Tibial nerve (tissue), 4 donors: ENCODE results near the gene UBE3D. TPM values are rescaled to one million over a fixed set of nuclear protein-coding genes. Genes with fewer than 3 reads are reported as not detected.

Experiments used
- DNase-seq, 2 donors: peaks; one replicate each; pipeline ENCODE4 v3.0.0-alpha.2; 2019; ENCODE audit warnings: low spot score in 2 of 2
- H3K27ac ChIP-seq, 4 donors: fragments of 200-600 bp; sonication (generic) in 3 of 4; one replicate each; pipeline ENCODE4 v1.5.1; 2017 to 2019; ENCODE audit warnings: mild to moderate bottlenecking in 1 of 4
- H3K27me3 ChIP-seq, 2 donors: fragments of 200-600 bp; sonication (generic) in 1 of 2; one replicate each; pipeline versions ENCODE4 v1.5.1 to v1.6.0; 2017 to 2019
- H3K36me3 ChIP-seq, 3 donors: fragments of 200-600 bp; sonication (generic); one replicate each; pipeline ENCODE4 v1.5.1; 2018 to 2019
- H3K4me1 ChIP-seq, 4 donors: fragments of 200-600 bp; sonication (generic) in 3 of 4; one replicate each; pipeline ENCODE4 v1.5.1; 2017 to 2019
- H3K4me3 ChIP-seq, 4 donors: fragments of 200-600 bp; sonication (generic) in 3 of 4; one replicate each; pipeline ENCODE4 v1.5.1; 2017 to 2019; ENCODE audit warnings: mild to moderate bottlenecking in 1 of 4, moderate library complexity in 1 of 4
- H3K9me3 ChIP-seq, 4 donors: fragments of 200-600 bp; sonication (generic) in 3 of 4; one replicate each; pipeline ENCODE4 v1.5.1; 2017 to 2019
- EP300 ChIP-seq, 2 donors: sonication (generic); formaldehyde crosslinking; IDR thresholded peaks; one replicate each; pipeline ENCODE4 v1.6.1; 2017; ENCODE audit warnings: antibody characterized with exemption in 2 of 2, mild to moderate bottlenecking in 1 of 2
- POLR2A ChIP-seq, 2 donors: fragments of 450-650 bp; IDR thresholded peaks; one replicate each; pipeline ENCODE4 v1.6.1; 2017; ENCODE audit warnings: antibody characterized with exemption in 2 of 2, mild to moderate bottlenecking in 2 of 2, moderate library complexity in 2 of 2
- WGBS, 2 donors: methylation state at CpG; one replicate each; pipeline ENCODE4 v1.1.5; 2018; 5-methylcytosine and 5-hydroxymethylcytosine counted together
- total RNA-seq, 4 donors: library from RNA; depleted of rRNA; stranded (reverse); fragments of >200 nt; gene quantifications; one replicate each; pipeline ENCODE4 v1.1.0, GENCODE V29; 2016
- TF ChIP-seq, protein P1 (sequence below), 5 experiments: fragments of 200-600 bp in 3 of 5; fragments of 450-650 bp in 2 of 5; sonication (generic) in 3 of 5; IDR thresholded peaks; one replicate each; pipeline ENCODE4 v1.5.1; 2016 to 2019; ENCODE audit warnings: antibody characterized with exemption in 5 of 5, mild to moderate bottlenecking in 3 of 5, moderate library complexity in 2 of 5

The UBE3D gene
- total RNA-seq, 4 donors from 2014 or later, result 6.3 to 21.9 (median 18.3) TPM

DNA sequence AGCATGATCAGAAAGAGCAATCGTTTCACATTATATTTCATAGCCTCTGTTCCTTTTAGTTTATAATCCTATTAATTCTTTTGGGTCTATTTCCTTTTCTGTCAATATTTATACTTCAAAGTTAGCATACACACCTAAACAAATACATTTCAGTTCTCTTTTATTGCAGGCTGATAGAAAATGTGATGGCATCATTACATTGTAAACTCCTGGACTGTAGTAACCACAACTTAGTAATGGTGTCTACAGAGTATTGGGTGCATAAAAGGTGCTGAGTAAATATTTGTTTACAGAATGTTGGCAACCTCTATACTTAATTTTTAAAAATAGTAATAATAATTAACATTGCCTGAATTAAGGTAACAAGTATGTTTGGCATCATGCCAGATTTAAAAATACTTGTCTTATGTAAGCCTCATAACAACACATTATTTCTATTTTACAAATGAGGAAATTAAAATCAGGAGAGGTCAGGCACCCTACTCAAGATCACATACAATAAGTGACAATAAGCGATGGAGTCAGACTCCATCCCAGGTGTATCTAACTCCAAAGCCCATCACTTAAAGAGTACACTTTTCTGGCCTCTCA is 195.0 kb downstream of the UBE3D start:
- TF ChIP-seq POLR2A (IDR thresholded peaks at IDR 0.05) (no peak), EP300 (IDR thresholded peaks at IDR 0.05) (no peak)
- TF ChIP-seq, protein P1, sequence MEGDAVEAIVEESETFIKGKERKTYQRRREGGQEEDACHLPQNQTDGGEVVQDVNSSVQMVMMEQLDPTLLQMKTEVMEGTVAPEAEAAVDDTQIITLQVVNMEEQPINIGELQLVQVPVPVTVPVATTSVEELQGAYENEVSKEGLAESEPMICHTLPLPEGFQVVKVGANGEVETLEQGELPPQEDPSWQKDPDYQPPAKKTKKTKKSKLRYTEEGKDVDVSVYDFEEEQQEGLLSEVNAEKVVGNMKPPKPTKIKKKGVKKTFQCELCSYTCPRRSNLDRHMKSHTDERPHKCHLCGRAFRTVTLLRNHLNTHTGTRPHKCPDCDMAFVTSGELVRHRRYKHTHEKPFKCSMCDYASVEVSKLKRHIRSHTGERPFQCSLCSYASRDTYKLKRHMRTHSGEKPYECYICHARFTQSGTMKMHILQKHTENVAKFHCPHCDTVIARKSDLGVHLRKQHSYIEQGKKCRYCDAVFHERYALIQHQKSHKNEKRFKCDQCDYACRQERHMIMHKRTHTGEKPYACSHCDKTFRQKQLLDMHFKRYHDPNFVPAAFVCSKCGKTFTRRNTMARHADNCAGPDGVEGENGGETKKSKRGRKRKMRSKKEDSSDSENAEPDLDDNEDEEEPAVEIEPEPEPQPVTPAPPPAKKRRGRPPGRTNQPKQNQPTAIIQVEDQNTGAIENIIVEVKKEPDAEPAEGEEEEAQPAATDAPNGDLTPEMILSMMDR (IDR thresholded peaks at IDR 0.05), result no peak
- H3K27me3 ChIP-seq, result no peaks in the 10 kb centered on the region
- DNase-seq, result no peak
- no peaks in the 10 kb centered on the region for H3K9me3 ChIP-seq
- H3K4me1 ChIP-seq, result no peaks in the 10 kb centered on the region
- H3K4me3 ChIP-seq, result no peak overlapping the region
- no peaks in the 10 kb centered on the region for H3K36me3 ChIP-seq
- 58 to 61% methylated on average over 2 of the region's 2 CpGs for WGBS, 2 donors
- no peak overlapping the region for H3K27ac ChIP-seq

DNA sequence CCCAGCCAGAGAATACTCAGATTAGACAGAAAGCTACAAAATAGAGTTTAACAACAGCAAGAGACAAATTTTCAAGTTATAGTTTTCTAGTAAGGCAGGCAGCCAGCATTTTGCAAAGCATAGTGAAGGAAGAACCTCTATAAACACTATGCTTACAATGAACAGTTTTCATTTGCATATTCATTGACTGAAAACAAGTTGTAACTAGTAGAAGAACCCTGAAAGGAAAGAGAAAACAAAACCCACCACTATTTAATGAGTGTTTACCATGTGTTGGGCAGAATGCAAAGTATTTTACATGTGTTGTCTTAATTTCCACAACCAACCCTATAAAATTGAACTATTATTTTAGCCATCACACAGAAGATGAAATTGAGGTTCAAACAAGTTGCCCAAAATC is 196.1 kb downstream of the UBE3D start:
- H3K27me3 ChIP-seq, result no peaks in the 10 kb centered on the region

DNA sequence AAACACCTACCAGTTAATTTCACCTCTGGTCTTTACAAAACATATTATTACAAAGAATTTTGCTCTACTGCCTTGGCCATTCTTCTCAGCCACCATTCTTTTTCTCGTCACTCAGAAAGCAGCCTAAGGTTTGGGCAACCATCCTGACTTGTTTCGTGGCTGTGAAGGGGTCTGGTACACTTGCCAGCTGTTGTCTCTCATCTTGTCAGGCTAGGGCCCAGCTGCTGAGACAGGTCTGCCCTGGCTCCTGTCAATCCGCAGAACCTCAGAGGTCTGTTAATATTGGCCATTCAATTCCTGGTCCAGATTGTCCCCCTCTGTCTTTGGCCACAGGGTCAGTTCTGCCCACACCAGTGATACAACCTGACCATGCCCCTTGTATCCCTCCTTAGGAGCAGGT is 197.7 kb downstream of the UBE3D start:
- H3K4me1 ChIP-seq, result no peaks in the 10 kb centered on the region
- H3K36me3 ChIP-seq, result no peaks in the 10 kb centered on the region
- H3K9me3 ChIP-seq, result no peaks in the 10 kb centered on the region
- TF ChIP-seq EP300 (IDR thresholded peaks at IDR 0.05) (no peak), POLR2A (IDR thresholded peaks at IDR 0.05) (no peak)
- TF ChIP-seq, protein P1 (IDR thresholded peaks at IDR 0.05), result no peak
- H3K27ac ChIP-seq, result no peak overlapping the region
- no peaks in the 10 kb centered on the region for H3K27me3 ChIP-seq
- no peak overlapping the region for H3K4me3 ChIP-seq
- no peak for DNase-seq
- WGBS, 2 donors, result 95 to 96% methylated on average over 3 of the region's 3 CpGs

More for the DNA sequence above, 196.1 kb downstream of the UBE3D start:
- no peak for DNase-seq
- Histone ChIP-seq H3K27ac (no peak overlapping the region), H3K9me3 (no peaks in the 10 kb centered on the region), H3K4me1 (no peaks in the 10 kb centered on the region), H3K36me3 (no peaks in the 10 kb centered on the region), H3K4me3 (no peak overlapping the region)
- TF ChIP-seq POLR2A (IDR thresholded peaks at IDR 0.05) (no peak), EP300 (IDR thresholded peaks at IDR 0.05) (no peak)
- TF ChIP-seq, protein P1 (IDR thresholded peaks at IDR 0.05), result no peak

DNA sequence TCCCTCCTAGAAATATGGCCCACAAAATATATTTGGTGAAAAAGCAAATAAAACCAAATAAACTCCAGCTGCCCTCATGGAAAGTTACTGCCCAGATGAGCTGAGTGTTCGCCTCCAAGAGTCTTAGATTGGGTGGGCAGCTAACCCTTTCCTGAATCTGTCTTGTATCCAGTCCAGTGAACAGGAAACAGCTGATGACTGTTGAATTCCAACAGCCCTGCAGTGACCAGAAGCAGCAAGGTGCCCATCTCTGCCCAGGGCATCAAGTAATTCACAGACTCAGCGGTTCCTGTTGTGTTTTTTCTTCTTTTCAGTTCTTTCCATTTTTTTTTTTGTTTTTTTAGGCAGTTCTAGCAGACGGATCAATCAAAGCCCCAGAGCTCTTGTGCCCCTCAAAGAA is 199.2 kb downstream of the UBE3D start:
- TF ChIP-seq EP300 (IDR thresholded peaks at IDR 0.05) (no peak), POLR2A (IDR thresholded peaks at IDR 0.05) (no peak)
- TF ChIP-seq, protein P1 (IDR thresholded peaks at IDR 0.05), result no peak
- no peaks in the 10 kb centered on the region for H3K9me3 ChIP-seq
- H3K36me3 ChIP-seq, result no peaks in the 10 kb centered on the region
- no peak overlapping the region for H3K4me3 ChIP-seq
- H3K27ac ChIP-seq, result no peak overlapping the region
- H3K4me1 ChIP-seq, result peaks cover 0 to 8% (median 0%) of the 10 kb centered on the region in 4 donors
- 62 to 66% methylated on average over 3 of the region's 3 CpGs for WGBS, 2 donors
- H3K27me3 ChIP-seq, result no peaks in the 10 kb centered on the region
- DNase-seq, result no peak

DNA sequence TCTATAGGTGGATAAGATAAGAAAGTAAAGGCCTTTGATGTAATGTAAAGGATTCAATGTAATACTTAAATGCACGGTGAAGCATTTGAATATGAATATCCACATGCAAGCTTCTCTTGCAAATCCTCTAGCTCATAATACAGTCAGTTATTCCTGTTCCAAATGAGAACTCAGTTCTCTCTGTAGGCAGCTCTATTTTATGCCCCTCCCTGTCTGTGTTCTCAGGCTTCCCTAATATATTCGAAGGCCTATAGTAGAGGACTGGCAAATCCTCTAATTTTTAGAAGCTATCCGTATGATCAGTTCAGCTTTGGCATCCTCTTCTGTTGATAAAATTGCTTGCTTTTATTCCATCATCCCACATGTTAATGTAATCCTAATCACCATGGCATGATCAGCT is 200.2 kb downstream of the UBE3D start:
- Histone ChIP-seq H3K36me3 (no peaks in the 10 kb centered on the region), H3K9me3 (no peaks in the 10 kb centered on the region), H3K4me3 (no peak overlapping the region), H3K27ac (no peak overlapping the region), H3K4me1 (peaks cover 0 to 8% (median 0%) of the 10 kb centered on the region in 4 donors), H3K27me3 (no peaks in the 10 kb centered on the region)
- TF ChIP-seq POLR2A (IDR thresholded peaks at IDR 0.05) (no peak), EP300 (IDR thresholded peaks at IDR 0.05) (no peak)
- TF ChIP-seq, protein P1 (IDR thresholded peaks at IDR 0.05), result no peak
- no peak for DNase-seq
- 80 to 89% methylated on average over 3 of the region's 3 CpGs for WGBS, 2 donors
